Hepatocyte (in vitro differentiated cells): ENCODE data around the gene SPANXN1.

Experiments used
- EZH2 ChIP-seq: fragments of 200-600 bp; sonication (generic); IDR thresholded peaks from 2 replicates; pipeline ENCODE4 v1.6.1; 2016; ENCODE audit warnings: antibody characterized with exemption, mild to moderate bottlenecking, borderline replicate concordance
- EZH2phosphoT487 ChIP-seq: fragments of 200-600 bp; sonication (generic); IDR thresholded peaks from one replicate; pipeline ENCODE4 v1.6.1; 2018; ENCODE audit warnings: antibody characterized with exemption, mild to moderate bottlenecking, low read depth, moderate library complexity; ENCODE audit not compliant: unreplicated experiment, severe bottlenecking
- TF ChIP-seq, protein P1 (sequence below): fragments of 200-600 bp; sonication (generic); IDR thresholded peaks from 2 replicates; pipeline ENCODE4 v1.5.1; 2016; ENCODE audit warnings: antibody characterized with exemption, mild to moderate bottlenecking; ENCODE audit not compliant: poor library complexity

- TF ChIP-seq, protein P1, sequence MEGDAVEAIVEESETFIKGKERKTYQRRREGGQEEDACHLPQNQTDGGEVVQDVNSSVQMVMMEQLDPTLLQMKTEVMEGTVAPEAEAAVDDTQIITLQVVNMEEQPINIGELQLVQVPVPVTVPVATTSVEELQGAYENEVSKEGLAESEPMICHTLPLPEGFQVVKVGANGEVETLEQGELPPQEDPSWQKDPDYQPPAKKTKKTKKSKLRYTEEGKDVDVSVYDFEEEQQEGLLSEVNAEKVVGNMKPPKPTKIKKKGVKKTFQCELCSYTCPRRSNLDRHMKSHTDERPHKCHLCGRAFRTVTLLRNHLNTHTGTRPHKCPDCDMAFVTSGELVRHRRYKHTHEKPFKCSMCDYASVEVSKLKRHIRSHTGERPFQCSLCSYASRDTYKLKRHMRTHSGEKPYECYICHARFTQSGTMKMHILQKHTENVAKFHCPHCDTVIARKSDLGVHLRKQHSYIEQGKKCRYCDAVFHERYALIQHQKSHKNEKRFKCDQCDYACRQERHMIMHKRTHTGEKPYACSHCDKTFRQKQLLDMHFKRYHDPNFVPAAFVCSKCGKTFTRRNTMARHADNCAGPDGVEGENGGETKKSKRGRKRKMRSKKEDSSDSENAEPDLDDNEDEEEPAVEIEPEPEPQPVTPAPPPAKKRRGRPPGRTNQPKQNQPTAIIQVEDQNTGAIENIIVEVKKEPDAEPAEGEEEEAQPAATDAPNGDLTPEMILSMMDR, result no peak
- TF ChIP-seq EZH2phosphoT487 (no peak), EZH2 (no peak)
These were observed 44.9 kb downstream of the SPANXN1 start for GRCh38 chrX:145292218-145292617.
